HEK293T (cell line): Measurements from ENCODE around the gene ARMH4.

ENCODE experiments used
- HDGF ChIP-seq: fragments of 450-650 bp; IDR thresholded peaks from 2 replicates; pipeline ENCODE4 v1.6.1; 2017; ENCODE audit warnings: antibody characterized with exemption, borderline replicate concordance
- LEF1 ChIP-seq: fragments of 450-650 bp; IDR thresholded peaks from 2 replicates; pipeline ENCODE4 v1.6.1; 2017; ENCODE audit warnings: mild to moderate bottlenecking, borderline replicate concordance
- SP1 ChIP-seq: fragments of 450-650 bp; IDR thresholded peaks from 2 replicates; pipeline ENCODE4 v1.6.1; 2017
- TARDBP ChIP-seq: fragments of 450-650 bp; IDR thresholded peaks from 2 replicates; pipeline ENCODE4 v1.6.1; 2016

GRCh38 chr14:58119381-58119780, 32.6 kb downstream of the ARMH4 start:
- no peak for TF ChIP-seq SP1
- TF ChIP-seq TARDBP: no peak
- no peak for TF ChIP-seq LEF1
- no peak for TF ChIP-seq HDGF
